HEK293T (cell line): ENCODE measurements around the gene CARD11.

Source experiments
- BHLHE40 ChIP-seq: fragments of 450-650 bp; IDR thresholded peaks from 2 replicates; pipeline ENCODE4 v1.6.1; 2016; ENCODE audit warnings: mild to moderate bottlenecking, moderate library complexity, borderline replicate concordance
- CTBP1 ChIP-seq: fragments of 450-650 bp; IDR thresholded peaks from 2 replicates; pipeline ENCODE4 v1.6.1; 2016; ENCODE audit warnings: borderline replicate concordance
- ELF4 ChIP-seq: fragments of 450-650 bp; IDR thresholded peaks from 2 replicates; pipeline ENCODE4 v1.6.1; 2017; ENCODE audit warnings: antibody characterized with exemption
- FOXA1 ChIP-seq: fragments of 450-650 bp; IDR thresholded peaks from 2 replicates; pipeline ENCODE4 v1.6.1; 2016; ENCODE audit warnings: mild to moderate bottlenecking
- FOXK2 ChIP-seq: fragments of 450-650 bp; IDR thresholded peaks from 2 replicates; pipeline ENCODE4 v1.6.1; 2016; ENCODE audit warnings: mild to moderate bottlenecking
- FOXM1 ChIP-seq: fragments of 450-650 bp; IDR thresholded peaks from 2 replicates; pipeline ENCODE4 v1.6.1; 2017; ENCODE audit warnings: mild to moderate bottlenecking, borderline replicate concordance
- L3MBTL2 ChIP-seq: fragments of 450-650 bp; conservative IDR thresholded peaks from 2 replicates; pipeline ENCODE4 v1.6.1; 2016; ENCODE audit warnings: mild to moderate bottlenecking
- LEF1 ChIP-seq: fragments of 450-650 bp; IDR thresholded peaks from 2 replicates; pipeline ENCODE4 v1.6.1; 2017; ENCODE audit warnings: mild to moderate bottlenecking, borderline replicate concordance
- NFRKB ChIP-seq: fragments of 450-650 bp; IDR thresholded peaks from 2 replicates; pipeline ENCODE4 v1.6.1; 2016; ENCODE audit warnings: mild to moderate bottlenecking, moderate library complexity
- SP1 ChIP-seq: fragments of 450-650 bp; IDR thresholded peaks from 2 replicates; pipeline ENCODE4 v1.6.1; 2017
- SUZ12 ChIP-seq: fragments of 450-650 bp; IDR thresholded peaks from 2 replicates; pipeline ENCODE4 v1.6.1; 2016; ENCODE audit warnings: mild to moderate bottlenecking
- ZNF384 ChIP-seq: fragments of 450-650 bp; IDR thresholded peaks from 2 replicates; pipeline ENCODE4 v1.6.1; 2016
- TF ChIP-seq, protein P1 (sequence below): fragments of 450-650 bp; IDR thresholded peaks from 2 replicates; pipeline ENCODE4 v1.6.1; 2016

DNA sequence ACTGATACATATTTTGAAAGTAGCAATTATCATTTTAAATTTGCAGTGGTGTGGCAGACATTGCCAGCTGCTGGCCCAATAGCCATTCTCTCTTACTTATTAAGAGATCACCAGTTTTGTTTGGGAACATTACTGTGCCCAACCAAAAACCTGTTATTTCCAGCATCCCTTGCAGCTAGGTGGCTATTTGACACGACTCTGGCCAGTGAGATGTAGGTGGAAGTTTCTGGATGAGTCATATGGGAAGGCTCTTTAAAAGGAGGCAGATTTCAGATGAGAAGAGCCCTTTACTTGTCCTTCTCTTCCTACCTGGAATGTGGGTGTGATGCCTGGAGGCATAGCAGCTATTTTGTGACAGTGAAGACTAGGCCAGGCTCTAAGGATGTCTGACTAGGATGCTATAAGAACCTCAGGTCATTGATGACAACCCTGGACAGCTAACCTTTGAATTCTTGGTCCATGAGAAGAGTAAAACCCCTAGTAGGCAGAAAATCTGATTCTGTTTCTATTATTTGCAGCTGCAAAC, 77.9 kb downstream of the CARD11 start:
- TF ChIP-seq FOXM1 (no peak), SUZ12 (no peak), BHLHE40 (no peak), NFRKB (no peak), LEF1 (no peak), L3MBTL2 (no peak), SP1 (no peak), CTBP1 (no peak), FOXK2 (no peak), ZNF384 (no peak), ELF4 (no peak), FOXA1 (no peak)
- TF ChIP-seq, protein P1, sequence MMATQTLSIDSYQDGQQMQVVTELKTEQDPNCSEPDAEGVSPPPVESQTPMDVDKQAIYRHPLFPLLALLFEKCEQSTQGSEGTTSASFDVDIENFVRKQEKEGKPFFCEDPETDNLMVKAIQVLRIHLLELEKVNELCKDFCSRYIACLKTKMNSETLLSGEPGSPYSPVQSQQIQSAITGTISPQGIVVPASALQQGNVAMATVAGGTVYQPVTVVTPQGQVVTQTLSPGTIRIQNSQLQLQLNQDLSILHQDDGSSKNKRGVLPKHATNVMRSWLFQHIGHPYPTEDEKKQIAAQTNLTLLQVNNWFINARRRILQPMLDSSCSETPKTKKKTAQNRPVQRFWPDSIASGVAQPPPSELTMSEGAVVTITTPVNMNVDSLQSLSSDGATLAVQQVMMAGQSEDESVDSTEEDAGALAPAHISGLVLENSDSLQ, result no peak
